HG03571 (cell line): ENCODE data around the gene YTHDC1.
"Not testable (repeated sequence)": the region's sequence is repeated elsewhere in the genome, so short reads cannot be mapped to it uniquely, and the experiment has no call there.

Source experiments
- ATAC-seq: cut with Tn5 transposase; IDR thresholded peaks from one replicate; pipeline ENCODE4 v1.9.1; 2021; ENCODE audit not compliant: unreplicated experiment

YTHDC1 gene

GRCh38 chr4:68349649-68350360 is at the start of gene YTHDC1:
TSS of gene YTHDC1 (minus strand) at chr4:68350090. CDS start at chr4:68349753, 337 bp downstream.
- ATAC-seq = peak; percentile 96

DNA sequence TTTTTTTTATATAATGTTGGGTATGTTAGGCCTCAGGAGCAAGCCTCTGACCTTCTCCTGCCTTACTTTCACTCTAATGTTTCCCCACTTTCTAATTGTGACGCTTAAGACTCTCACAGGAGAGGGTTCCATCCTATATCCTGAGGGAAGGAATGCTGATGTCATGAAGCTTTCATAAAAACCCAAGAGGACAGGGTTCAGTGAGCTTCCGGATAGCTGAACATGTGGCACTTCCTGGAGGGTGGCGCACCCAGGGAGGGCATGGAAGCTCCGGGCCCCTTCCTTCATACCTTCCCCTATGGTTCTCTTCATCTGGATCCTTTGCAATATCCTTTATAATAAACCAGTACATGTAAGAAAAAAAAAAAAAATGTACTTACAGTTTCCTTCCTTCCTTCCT is 49.4 kb upstream of the YTHDC1 start:
- no peak for ATAC-seq

- ATAC-seq = no peak
Measured at GRCh38 chr4:68396756-68397155, 46.9 kb upstream of the YTHDC1 start.

- ATAC-seq = no peak
Measured at GRCh38 chr4:68391436-68391835, 41.5 kb upstream of the YTHDC1 start.

DNA sequence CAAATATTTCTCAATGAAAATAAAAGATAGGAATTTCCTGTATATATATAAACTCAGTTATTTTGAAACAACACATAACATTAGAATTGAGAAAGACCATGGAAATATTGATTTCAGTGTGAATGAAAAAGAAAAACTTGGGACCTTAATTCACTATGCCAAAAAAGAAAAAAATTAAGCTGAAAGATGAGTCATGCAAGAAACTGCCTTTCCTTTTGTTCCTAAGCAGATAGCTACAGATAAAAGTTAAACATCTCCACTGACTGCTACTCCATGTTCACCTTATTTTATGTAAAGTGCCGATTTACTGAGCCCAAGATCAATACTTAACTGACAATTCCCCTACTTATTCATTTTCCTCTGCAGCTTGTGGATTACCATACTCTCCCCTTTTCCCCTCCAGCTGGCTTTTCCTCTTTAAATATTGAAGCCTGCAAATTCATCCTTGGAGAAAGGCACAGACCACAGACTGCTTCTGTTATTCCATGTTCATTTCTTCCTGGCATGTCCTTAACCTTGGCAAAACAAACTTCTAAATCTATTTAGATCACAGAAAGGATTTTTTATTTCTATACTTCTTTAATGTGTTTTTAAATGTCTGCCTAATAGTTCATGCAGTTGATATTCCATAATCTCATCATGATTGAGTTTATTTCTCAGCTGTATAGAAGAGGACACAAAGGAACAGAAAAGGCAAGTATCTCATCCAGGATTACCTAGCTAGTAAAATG is 40.5 kb upstream of the YTHDC1 start:
- no peak for ATAC-seq

DNA sequence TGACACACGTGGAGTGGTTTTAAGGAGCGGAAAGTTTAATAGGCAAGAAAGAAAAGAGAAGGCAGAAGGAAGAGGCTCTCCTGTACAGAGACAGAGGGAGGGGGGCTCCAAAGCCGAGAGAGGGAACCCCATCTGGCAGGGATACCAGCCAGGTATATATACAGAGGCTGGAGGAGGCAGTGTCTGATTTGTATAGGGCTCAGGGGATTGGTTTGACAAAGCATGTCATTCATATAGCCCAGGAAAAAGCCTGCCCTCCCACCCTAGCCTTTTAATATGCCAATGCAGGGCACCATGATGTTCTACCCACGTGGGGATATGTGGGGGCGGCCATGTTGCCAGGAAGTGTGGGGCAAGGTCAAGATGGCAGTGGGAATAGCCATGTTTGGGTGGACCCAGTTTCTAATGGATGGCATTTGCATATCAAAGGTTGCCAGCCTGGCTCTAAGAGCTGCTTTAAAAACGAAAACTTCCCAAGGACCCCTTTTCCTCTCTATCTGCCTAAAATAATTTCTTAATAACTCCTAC is 39.6 kb upstream of the YTHDC1 start:
- ATAC-seq = not testable (repeated sequence)

DNA sequence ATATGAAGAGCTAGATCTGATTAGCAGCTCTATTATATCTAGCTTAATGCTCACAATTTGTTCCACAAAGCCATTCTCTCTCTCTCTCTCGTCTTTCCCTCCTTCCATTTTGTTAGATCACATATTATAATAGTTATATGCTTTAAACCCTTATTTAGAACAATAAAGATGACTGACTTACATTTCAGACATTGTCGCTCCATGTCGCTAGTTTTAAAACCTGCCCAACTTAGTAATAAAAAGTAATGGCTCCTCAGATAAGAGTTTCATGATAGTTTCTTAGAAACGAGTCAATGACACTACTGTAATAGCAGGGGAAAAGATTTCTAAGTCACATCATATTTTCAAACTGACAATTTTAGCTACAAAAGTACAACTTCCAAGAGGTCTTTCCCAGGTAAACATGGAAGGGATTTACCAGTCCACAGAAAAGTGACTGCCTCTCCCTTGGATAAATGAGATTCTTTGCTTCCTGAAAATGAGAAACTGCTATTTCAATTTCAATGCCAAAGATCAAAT is 38.5 kb upstream of the YTHDC1 start:
- ATAC-seq = no peak

DNA sequence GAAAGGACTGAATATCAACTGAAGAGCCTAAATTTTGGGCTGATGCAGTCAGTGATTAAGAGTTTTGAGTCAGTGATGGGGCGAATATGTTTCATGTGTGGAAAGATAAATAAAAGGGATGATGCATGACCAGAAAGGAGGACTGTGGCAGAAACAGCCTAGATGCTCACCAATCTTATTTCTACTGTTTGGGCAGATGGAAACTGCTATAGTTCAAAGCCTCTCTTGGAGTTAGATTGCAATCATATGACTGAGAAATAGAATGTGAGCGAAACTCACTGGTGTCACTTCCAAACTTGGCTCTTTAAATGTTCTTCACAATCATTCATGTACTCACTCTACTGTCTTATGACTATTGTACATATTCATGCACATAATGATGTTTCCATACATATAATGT is 35.4 kb upstream of the YTHDC1 start:
- no peak for ATAC-seq

DNA sequence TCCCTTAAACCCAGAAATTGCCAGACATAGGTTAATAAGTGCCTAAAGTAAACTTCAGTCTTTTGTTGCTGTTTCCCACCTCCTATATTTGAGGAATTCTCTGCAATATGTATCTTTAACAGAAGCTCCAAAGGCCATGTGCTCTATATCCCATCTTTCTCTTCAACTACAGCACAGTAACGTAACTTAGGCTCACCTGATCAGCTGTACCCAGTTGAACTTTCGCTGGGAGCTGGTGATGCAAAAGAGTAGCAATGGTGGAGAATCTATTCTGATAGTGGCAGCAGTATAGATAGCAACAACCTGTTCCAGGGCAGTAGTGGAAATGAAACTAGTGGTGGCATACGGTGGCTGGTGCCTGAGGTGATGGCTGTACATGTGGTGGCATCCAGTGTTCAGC is 33.2 kb upstream of the YTHDC1 start:
- no peak for ATAC-seq

DNA sequence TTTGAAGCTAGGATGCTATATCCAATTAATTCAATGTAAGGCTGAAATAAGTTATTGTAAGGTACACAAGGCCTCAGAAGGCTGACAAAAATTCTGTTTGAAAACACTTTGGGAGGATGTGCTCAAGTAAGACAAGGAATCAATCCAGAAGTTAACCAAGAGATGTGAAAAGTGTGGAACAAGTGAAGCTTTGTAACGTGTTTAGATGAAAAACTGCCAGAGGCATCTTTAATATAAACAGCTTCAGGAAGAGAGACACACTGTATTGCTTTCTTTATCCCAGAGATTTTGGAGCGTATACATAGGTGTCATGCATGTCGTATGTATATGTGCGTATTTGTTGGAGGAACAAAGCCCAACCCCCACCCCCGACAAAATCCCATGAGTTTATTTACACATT is 28.3 kb upstream of the YTHDC1 start:
- ATAC-seq = no peak

GRCh38 chr4:68375667-68376559 is 26.0 kb upstream of the YTHDC1 start:
- peak; percentile 58 for ATAC-seq

DNA sequence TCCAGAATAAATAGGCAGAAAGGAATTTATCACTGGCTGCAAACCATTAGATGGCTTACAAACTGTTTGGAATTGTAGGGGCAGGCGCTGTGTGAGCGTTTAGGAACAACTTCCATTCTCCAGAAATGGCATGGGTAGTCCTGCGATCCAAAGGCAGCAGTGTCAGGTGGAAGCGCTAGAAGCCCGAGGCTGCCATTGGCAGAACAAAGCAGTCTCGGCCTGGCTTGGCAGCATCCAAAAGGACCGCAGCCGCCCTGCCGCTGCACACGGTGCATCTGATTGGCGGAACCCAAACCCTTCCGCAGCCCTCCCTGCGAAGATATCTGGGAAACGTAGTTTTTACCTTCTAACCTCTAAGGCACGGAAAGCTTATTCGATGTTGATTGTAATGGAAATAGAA is 23.6 kb upstream of the YTHDC1 start:
- ATAC-seq = peak; percentile 96

DNA sequence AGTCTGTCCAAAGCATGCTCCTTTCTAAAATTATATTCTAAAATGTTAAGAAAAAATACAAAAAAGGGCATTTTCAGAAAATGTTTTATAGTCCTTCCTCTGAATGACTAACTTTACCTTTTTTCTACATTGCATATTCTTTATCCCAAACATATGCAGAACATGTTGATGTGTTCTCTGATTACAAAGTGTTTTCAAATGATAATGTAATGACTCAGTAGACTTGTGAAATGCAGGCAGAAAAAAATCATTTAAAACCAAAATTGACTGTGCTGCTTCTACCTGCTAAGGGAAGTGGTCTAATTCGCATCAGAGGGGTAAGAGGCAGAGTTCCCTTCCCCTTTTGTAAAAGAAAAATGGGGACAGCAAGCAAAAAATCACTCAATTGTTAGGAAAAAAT is 22.7 kb upstream of the YTHDC1 start:
- ATAC-seq = no peak

GRCh38 chr4:68369142-68369805 is 19.4 kb upstream of the YTHDC1 start:
- no peak for ATAC-seq

- ATAC-seq = no peak
Measured at GRCh38 chr4:68368691-68369131, 18.8 kb upstream of the YTHDC1 start.

DNA sequence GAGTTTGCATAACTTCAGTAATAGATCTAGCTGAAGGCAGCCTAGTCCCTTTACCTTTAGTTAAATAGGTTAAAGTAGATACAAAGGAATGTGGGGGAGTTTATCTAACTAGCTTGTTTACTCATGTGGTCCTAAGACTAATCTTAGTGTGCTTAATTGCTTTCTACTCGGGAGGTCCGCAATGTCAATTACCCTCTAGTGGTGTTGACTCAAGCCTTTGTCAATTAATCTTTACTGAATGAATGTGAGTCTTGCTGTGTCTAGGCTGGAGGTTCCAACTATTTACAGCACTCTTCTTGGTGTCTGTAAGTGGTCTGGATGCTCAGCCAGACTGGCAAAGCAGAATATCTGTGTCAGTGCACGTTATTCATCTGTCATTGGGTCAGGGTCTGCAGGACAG is 17.9 kb upstream of the YTHDC1 start:
- ATAC-seq = no peak

GRCh38 chr4:68366600-68366999 is 16.7 kb upstream of the YTHDC1 start:
- no peak for ATAC-seq

DNA sequence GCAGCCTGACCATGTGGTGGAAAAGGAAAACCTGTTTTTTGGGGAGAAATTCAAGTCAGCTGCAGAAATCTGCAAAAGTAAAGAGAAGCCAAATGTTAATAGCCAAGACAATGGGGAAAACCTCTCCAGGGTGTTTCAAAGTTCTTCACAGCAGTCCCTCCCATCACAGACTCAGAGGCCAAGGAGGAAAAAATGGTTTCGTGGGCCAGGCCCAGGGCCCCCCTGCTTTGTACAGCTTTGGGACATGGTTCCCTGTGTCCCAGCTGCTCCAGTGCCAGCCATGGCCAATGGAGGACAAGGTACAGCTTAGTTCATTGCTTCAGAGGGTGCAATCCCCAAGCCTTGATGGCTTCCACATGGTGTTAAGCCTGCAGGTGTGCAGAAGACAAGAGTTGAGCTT is 15.2 kb upstream of the YTHDC1 start:
- no peak for ATAC-seq

GRCh38 chr4:68361146-68361589 is 11.3 kb upstream of the YTHDC1 start:
- ATAC-seq = no peak

- no peak for ATAC-seq
Measured at GRCh38 chr4:68360231-68360968, 10.5 kb upstream of the YTHDC1 start.
